Measurements from ENCODE around the gene CPSF7. TPM values are rescaled to one million over a fixed set of nuclear protein-coding genes. Genes with fewer than 3 reads are reported as not detected.

CPSF7 gene
- total and polyA plus RNA-seq, 4 donors, result 12.5 to 23.7 (median 22.2) TPM

GRCh38 chr11:61354208-61354607, 75.6 kb downstream of the CPSF7 start:
- Histone ChIP-seq H3K9ac (ENCODE audit: low read depth in 1 of 2, low read length in 2 of 2) (no peak overlapping the region), H3K4me3 (ENCODE audit: low read depth in 1 of 3, low read length in 3 of 3) (no peak overlapping the region), H3K36me3 (ENCODE audit: control insufficient read depth in 4 of 4, insufficient read depth in 3 of 4, low read depth in 1 of 4, low read length in 3 of 4) (peaks cover 3 to 11% (median 7%) of the 10 kb centered on the region in 4 donors), H3K4me1 (ENCODE audit: control insufficient read depth in 4 of 4, insufficient read depth in 4 of 4, low read length in 3 of 4) (peaks cover 0 to 11% (median 3%) of the 10 kb centered on the region in 4 donors), H3K27ac (ENCODE audit: low read depth in 1 of 2, low read length in 2 of 2) (peak overlapping the region in 1 of 2 donors; percentile 19), H3K27me3 (ENCODE audit: control insufficient read depth in 4 of 4, insufficient read depth in 4 of 4, low read length in 3 of 4) (no peaks in the 10 kb centered on the region), H3K9me3 (ENCODE audit: control insufficient read depth in 4 of 4, low read length in 3 of 4) (no peaks in the 10 kb centered on the region)
- 90% methylated on average over 2 of the region's 2 CpGs for WGBS
- no peak for DNase-seq (ENCODE audit: low spot score)
- TF ChIP-seq NR2F2 (IDR thresholded peaks at IDR 0.05), result no peak
- no peak for TF ChIP-seq GABPA (IDR thresholded peaks at IDR 0.05 in 1 of 2, conservative IDR thresholded peaks at IDR 0.05 in 1 of 2)
- TF ChIP-seq SP1 (IDR thresholded peaks at IDR 0.05), result no peak

- H3K27ac ChIP-seq (ENCODE audit: low read depth in 1 of 2, low read length in 2 of 2), result peak overlapping the region in 1 of 2 donors; percentile 19
- TF ChIP-seq RXRA (IDR thresholded peaks at IDR 0.05), result peak; percentile 38 to 76
- TF ChIP-seq HNF4A (conservative IDR thresholded peaks at IDR 0.05), result peak; percentile 26 to 72
- TF ChIP-seq CTCF (IDR thresholded peaks at IDR 0.05; ENCODE audit: low read depth, low read length, missing input control), result no peak
- peak; percentile 12 for TF ChIP-seq SP1 (IDR thresholded peaks at IDR 0.05)
- peak in 1 of 2 donors; percentile 26 for TF ChIP-seq GABPA (IDR thresholded peaks at IDR 0.05 in 1 of 2, conservative IDR thresholded peaks at IDR 0.05 in 1 of 2)
- TF ChIP-seq YY1 (IDR thresholded peaks at IDR 0.05), result peak; percentile 49
- TF ChIP-seq RAD21 (IDR thresholded peaks at IDR 0.05), result no peak
- no peak overlapping the region for H3K9ac ChIP-seq (ENCODE audit: low read depth in 1 of 2, low read length in 2 of 2)
- no peak overlapping the region for H3K4me3 ChIP-seq (ENCODE audit: low read depth in 1 of 3, low read length in 3 of 3)
- no peak for DNase-seq (ENCODE audit: low spot score)
- H3K4me1 ChIP-seq (ENCODE audit: control insufficient read depth in 4 of 4, insufficient read depth in 4 of 4, low read length in 3 of 4), result peaks cover 0 to 11% (median 3%) of the 10 kb centered on the region in 4 donors
- H3K36me3 ChIP-seq (ENCODE audit: control insufficient read depth in 4 of 4, insufficient read depth in 3 of 4, low read depth in 1 of 4, low read length in 3 of 4), result peaks cover 3 to 11% (median 7%) of the 10 kb centered on the region in 4 donors
- WGBS, result 57% methylated on average over 15 of the region's 15 CpGs
- H3K9me3 ChIP-seq (ENCODE audit: control insufficient read depth in 4 of 4, low read length in 3 of 4), result no peaks in the 10 kb centered on the region
- H3K27me3 ChIP-seq (ENCODE audit: control insufficient read depth in 4 of 4, insufficient read depth in 4 of 4, low read length in 3 of 4), result no peaks in the 10 kb centered on the region
Observed at GRCh38 chr11:61353131-61354067, 76.4 kb downstream of the CPSF7 start.

Small RNA genes lying within 50 kb of the gene (small RNA-seq; reads per million reads assigned to genes)
- gene RN7SL23P, result not detected

Other genes starting within 250 kb of the CPSF7 start
- gene PGA3, start 226.5 kb downstream of the CPSF7 start, total RNA-seq, result under 1 TPM; 0.25 to 0.56 TPM
- under 1 TPM in 1 of 2 donors, not detected in 1; 0.54 TPM for gene PGA3, start 226.5 kb downstream of the CPSF7 start, polyA plus RNA-seq
- 1 to 10 TPM in 1 of 2 donors, under 1 TPM in 1; 0.33 to 4.5 TPM for gene PGA4, start 207.6 kb downstream of the CPSF7 start, total RNA-seq
- gene PGA4, start 207.6 kb downstream of the CPSF7 start, polyA plus RNA-seq, result 1 to 10 TPM in 1 of 2 donors, not detected in 1; 1.8 TPM
- 1 to 10 TPM in 1 of 2 donors, not detected in 1; 1.7 TPM for gene PGA5, start 188.8 kb downstream of the CPSF7 start, total RNA-seq
- gene PGA5, start 188.8 kb downstream of the CPSF7 start, polyA plus RNA-seq, result under 1 TPM; 0.31 to 0.40 TPM
- 1 to 10 TPM; 1.9 to 3.3 TPM for gene VWCE, start 134.7 kb downstream of the CPSF7 start, total RNA-seq
- 1 to 10 TPM; 2.2 to 6.0 TPM for gene VWCE, start 134.7 kb downstream of the CPSF7 start, polyA plus RNA-seq
- 100 to 1,000 TPM; 108 to 146 TPM for gene DDB1, start 96.9 kb downstream of the CPSF7 start, total RNA-seq
- 10 to 100 TPM; 37.5 to 70.2 TPM for gene DDB1, start 96.9 kb downstream of the CPSF7 start, polyA plus RNA-seq
- 10 to 100 TPM; 15.7 to 47.7 TPM for gene TKFC, start 96.7 kb downstream of the CPSF7 start, total RNA-seq
- 100 to 1,000 TPM in 1 of 2 donors, 10 to 100 TPM in 1; 59.2 to 134 TPM for gene TKFC, start 96.7 kb downstream of the CPSF7 start, polyA plus RNA-seq
- gene CYB561A3, start 68.1 kb downstream of the CPSF7 start, total RNA-seq, result 10 to 100 TPM; 22.2 to 36.5 TPM
- gene CYB561A3, start 68.1 kb downstream of the CPSF7 start, polyA plus RNA-seq, result 10 to 100 TPM; 20.2 to 34.6 TPM
- 10 to 100 TPM; 13.5 to 19.7 TPM for gene TMEM138, start 67.6 kb downstream of the CPSF7 start, total RNA-seq
- gene TMEM138, start 67.6 kb downstream of the CPSF7 start, polyA plus RNA-seq, result 10 to 100 TPM; 28.8 to 39.6 TPM
- gene TMEM216, start 37.4 kb downstream of the CPSF7 start, total RNA-seq, result 1 to 10 TPM; 3.3 to 3.8 TPM
- 1 to 10 TPM; 2.3 to 4.0 TPM for gene TMEM216, start 37.4 kb downstream of the CPSF7 start, polyA plus RNA-seq
- 10 to 100 TPM; 25.5 to 32.2 TPM for gene SDHAF2, start 149 bp upstream of the CPSF7 start, total RNA-seq
- gene SDHAF2, start 149 bp upstream of the CPSF7 start, polyA plus RNA-seq, result 10 to 100 TPM; 28.1 to 46.9 TPM
- gene LRRC10B, start 78.8 kb upstream of the CPSF7 start, total RNA-seq, result under 1 TPM in 1 of 2 donors, not detected in 1; 0.08 TPM
- under 1 TPM in 1 of 2 donors, not detected in 1; 0.03 TPM for gene LRRC10B, start 78.8 kb upstream of the CPSF7 start, polyA plus RNA-seq
- 100 to 1,000 TPM in 1 of 2 donors, 1 to 10 TPM in 1; 2.1 to 114 TPM for gene SYT7, start 151.1 kb upstream of the CPSF7 start, total RNA-seq
- 10 to 100 TPM; 15.2 to 46.4 TPM for gene SYT7, start 151.1 kb upstream of the CPSF7 start, polyA plus RNA-seq

Data from liver (tissue), 10 donors.